ENCODE data around the gene MARCHF10. TPM values are rescaled to one million over a fixed set of nuclear protein-coding genes. Genes with fewer than 3 reads are reported as not detected.

Gene MARCHF10
- total RNA-seq, 1 donor from 2014 or later: 0.25 TPM

- TF ChIP-seq POLR2AphosphoS5 (IDR thresholded peaks at IDR 0.05; ENCODE audit: insufficient read depth in 1 of 2, low read depth in 1 of 2): no peak
- TF ChIP-seq POLR2A (IDR thresholded peaks at IDR 0.05): no peak
- TF ChIP-seq, protein P1, sequence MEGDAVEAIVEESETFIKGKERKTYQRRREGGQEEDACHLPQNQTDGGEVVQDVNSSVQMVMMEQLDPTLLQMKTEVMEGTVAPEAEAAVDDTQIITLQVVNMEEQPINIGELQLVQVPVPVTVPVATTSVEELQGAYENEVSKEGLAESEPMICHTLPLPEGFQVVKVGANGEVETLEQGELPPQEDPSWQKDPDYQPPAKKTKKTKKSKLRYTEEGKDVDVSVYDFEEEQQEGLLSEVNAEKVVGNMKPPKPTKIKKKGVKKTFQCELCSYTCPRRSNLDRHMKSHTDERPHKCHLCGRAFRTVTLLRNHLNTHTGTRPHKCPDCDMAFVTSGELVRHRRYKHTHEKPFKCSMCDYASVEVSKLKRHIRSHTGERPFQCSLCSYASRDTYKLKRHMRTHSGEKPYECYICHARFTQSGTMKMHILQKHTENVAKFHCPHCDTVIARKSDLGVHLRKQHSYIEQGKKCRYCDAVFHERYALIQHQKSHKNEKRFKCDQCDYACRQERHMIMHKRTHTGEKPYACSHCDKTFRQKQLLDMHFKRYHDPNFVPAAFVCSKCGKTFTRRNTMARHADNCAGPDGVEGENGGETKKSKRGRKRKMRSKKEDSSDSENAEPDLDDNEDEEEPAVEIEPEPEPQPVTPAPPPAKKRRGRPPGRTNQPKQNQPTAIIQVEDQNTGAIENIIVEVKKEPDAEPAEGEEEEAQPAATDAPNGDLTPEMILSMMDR (IDR thresholded peaks at IDR 0.05): no peak
- Histone ChIP-seq H3K4me3 (no peak overlapping the region), H3K27ac (no peak overlapping the region), H3K9me3 (no peaks in the 10 kb centered on the region), H3K36me3 (no peaks in the 10 kb centered on the region), H3K4me1 (no peaks in the 10 kb centered on the region), H3K27me3 (no peaks in the 10 kb centered on the region)
- no peak for DNase-seq (ENCODE audit: extremely low spot score in 2 of 2)
- intact Hi-C loops (cut with DNase I): no loop called here
These were observed 87.8 kb downstream of the MARCHF10 start for GRCh38 chr17:62720126-62720850.

DNA sequence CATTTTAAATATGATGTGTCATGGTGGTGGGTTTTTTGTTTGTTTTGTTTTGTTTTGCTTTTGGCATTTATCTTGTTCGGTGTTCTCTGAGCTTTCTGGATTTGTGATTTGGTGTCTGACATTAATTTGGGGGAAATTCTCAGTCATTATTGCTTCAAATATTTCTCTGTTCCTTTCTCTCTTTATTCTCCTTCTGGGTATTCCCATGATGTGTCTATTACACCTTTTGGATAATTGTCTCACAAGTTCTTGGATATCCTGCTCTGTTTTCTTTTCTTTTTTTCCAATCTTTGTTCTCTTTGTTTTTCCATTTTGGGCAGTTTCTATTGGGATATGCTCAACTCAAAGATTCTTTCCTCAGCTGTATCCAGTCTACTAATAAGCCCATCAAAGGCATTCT, 88.5 kb downstream of the MARCHF10 start:
- Histone ChIP-seq H3K27ac (no peak overlapping the region), H3K4me1 (no peaks in the 10 kb centered on the region), H3K4me3 (no peak overlapping the region), H3K36me3 (no peaks in the 10 kb centered on the region), H3K27me3 (no peaks in the 10 kb centered on the region), H3K9me3 (no peaks in the 10 kb centered on the region)
- DNase-seq (ENCODE audit: extremely low spot score in 2 of 2): no peak
- no peak for TF ChIP-seq POLR2AphosphoS5 (IDR thresholded peaks at IDR 0.05; ENCODE audit: insufficient read depth in 1 of 2, low read depth in 1 of 2)
- no peak for TF ChIP-seq POLR2A (IDR thresholded peaks at IDR 0.05)
- TF ChIP-seq, protein P1 (IDR thresholded peaks at IDR 0.05): no peak
- intact Hi-C loops (cut with DNase I): no loop called here

DNA sequence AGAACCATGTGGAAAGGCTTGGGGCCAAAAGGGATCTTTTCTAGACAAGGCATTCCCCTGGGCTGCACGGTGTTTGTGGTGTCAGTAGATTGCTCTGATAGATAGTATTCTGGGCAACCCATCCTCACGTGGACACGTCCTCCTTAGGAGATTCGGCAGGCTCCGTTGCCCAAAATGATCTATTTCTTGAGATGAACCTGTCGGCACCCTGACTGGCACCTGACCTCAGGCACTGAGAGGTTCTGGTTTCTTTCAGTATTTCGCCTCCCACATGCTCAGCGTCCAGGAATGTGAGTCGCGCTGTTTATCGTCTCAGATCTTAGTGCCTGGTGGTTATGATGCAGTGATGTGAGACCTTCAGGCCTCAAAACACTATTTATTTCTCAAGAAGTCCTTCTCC, 89.7 kb downstream of the MARCHF10 start:
- no peak overlapping the region for H3K27ac ChIP-seq
- no peak for DNase-seq (ENCODE audit: extremely low spot score in 2 of 2)
- no peaks in the 10 kb centered on the region for H3K36me3 ChIP-seq
- H3K9me3 ChIP-seq: no peaks in the 10 kb centered on the region
- no peaks in the 10 kb centered on the region for H3K27me3 ChIP-seq
- H3K4me1 ChIP-seq: no peaks in the 10 kb centered on the region
- TF ChIP-seq POLR2AphosphoS5 (IDR thresholded peaks at IDR 0.05; ENCODE audit: insufficient read depth in 1 of 2, low read depth in 1 of 2) (no peak), POLR2A (IDR thresholded peaks at IDR 0.05) (no peak)
- TF ChIP-seq, protein P1 (IDR thresholded peaks at IDR 0.05): no peak
- intact Hi-C loops (cut with DNase I): no loop called here
- H3K4me3 ChIP-seq: no peak overlapping the region

DNA sequence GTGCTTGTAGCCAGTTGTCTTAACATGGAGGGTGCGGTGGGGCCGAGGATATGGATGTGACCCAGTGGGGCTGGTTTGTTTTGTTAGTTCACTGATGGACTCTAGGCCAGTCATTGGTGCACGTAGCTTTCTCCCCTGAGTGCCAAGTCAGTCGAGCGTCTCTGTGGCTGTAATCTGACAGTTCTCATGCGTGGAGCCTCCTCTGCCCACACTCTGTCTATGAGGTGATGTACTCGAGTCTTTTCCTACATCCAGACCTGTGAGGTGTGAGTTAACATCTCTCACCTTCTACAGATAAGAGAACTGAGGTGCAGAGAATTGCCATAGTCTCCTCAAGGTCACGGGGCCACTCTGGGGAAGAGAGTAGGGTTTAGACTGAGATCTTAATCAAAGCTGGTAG, 90.2 kb downstream of the MARCHF10 start:
- Histone ChIP-seq H3K27me3 (no peaks in the 10 kb centered on the region), H3K9me3 (no peaks in the 10 kb centered on the region), H3K36me3 (no peaks in the 10 kb centered on the region), H3K4me1 (no peaks in the 10 kb centered on the region), H3K27ac (no peak overlapping the region), H3K4me3 (no peak overlapping the region)
- intact Hi-C loops (cut with DNase I): no loop called here
- no peak for DNase-seq (ENCODE audit: extremely low spot score in 2 of 2)
- TF ChIP-seq POLR2AphosphoS5 (IDR thresholded peaks at IDR 0.05; ENCODE audit: insufficient read depth in 1 of 2, low read depth in 1 of 2): no peak
- no peak for TF ChIP-seq POLR2A (IDR thresholded peaks at IDR 0.05)
- TF ChIP-seq, protein P1 (IDR thresholded peaks at IDR 0.05): no peak

GRCh38 chr17:62717589-62717855, 90.6 kb downstream of the MARCHF10 start:
- no peak for TF ChIP-seq POLR2AphosphoS5 (IDR thresholded peaks at IDR 0.05; ENCODE audit: insufficient read depth in 1 of 2, low read depth in 1 of 2)
- Histone ChIP-seq H3K9me3 (no peaks in the 10 kb centered on the region), H3K36me3 (no peaks in the 10 kb centered on the region), H3K27me3 (no peaks in the 10 kb centered on the region), H3K27ac (no peak overlapping the region), H3K4me3 (no peak overlapping the region), H3K4me1 (no peaks in the 10 kb centered on the region)
- intact Hi-C loops (cut with DNase I): no loop called here
- DNase-seq (ENCODE audit: extremely low spot score in 2 of 2): no peak

Measured in vagina (tissue), 2 donors.